ENCODE results near the gene OVCH1.

- TF ChIP-seq POLR2AphosphoS5 (IDR thresholded peaks at IDR 0.05; ENCODE audit: borderline replicate concordance, low read depth, low read length) (no peak), EZH2 (IDR thresholded peaks at IDR 0.05) (no peak), FOXP2 (optimal IDR thresholded peaks at IDR 0.05; ENCODE audit: control extremely low read depth, extremely low read length, insufficient read depth) (no peak)
These were observed 5.8 kb upstream of the OVCH1 start for GRCh38 chr12:29503283-29503682.
